DOHH2 (cell line): Measurements from ENCODE around the gene IKZF3.

Experiments
- H3F3A ChIP-seq: fragments of 200-600 bp; sonication (generic), shearing (Covaris generic); 2 replicates; pipeline ENCODE4 v1.6.0; 2016; ENCODE audit warnings: antibody characterized with exemption, mild to moderate bottlenecking; ENCODE audit not compliant: control insufficient read depth, insufficient read depth
- H3K27ac ChIP-seq: fragments of 200-600 bp; sonication (generic); 2 replicates; pipeline ENCODE4 v1.5.1; 2014; ENCODE audit warnings: low read depth, mild to moderate bottlenecking, low read length, moderate library complexity
- H3K27me3 ChIP-seq: fragments of 200-600 bp; sonication (generic); 2 replicates; pipeline ENCODE4 v1.6.1; 2014; ENCODE audit warnings: mild to moderate bottlenecking, low read length, mixed read lengths; ENCODE audit not compliant: control insufficient read depth
- H3K36me3 ChIP-seq: fragments of 200-600 bp; sonication (generic); 2 replicates; pipeline ENCODE4 v1.6.1; 2014; ENCODE audit warnings: mild to moderate bottlenecking, low read length, moderate library complexity, mixed read lengths; ENCODE audit not compliant: control insufficient read depth
- H3K4me1 ChIP-seq: fragments of 200-600 bp; sonication (generic); 2 replicates; pipeline ENCODE4 v1.6.1; 2014; ENCODE audit warnings: mild to moderate bottlenecking, low read length, mixed read lengths; ENCODE audit not compliant: control insufficient read depth
- H3K4me2 ChIP-seq: fragments of 200-600 bp; sonication (generic); 2 replicates; pipeline ENCODE4 v1.6.0; 2014; ENCODE audit warnings: mild to moderate bottlenecking, low read length, moderate library complexity
- H3K4me3 ChIP-seq: fragments of 200-600 bp; sonication (generic); 2 replicates; pipeline ENCODE4 v1.5.1; 2014; ENCODE audit warnings: mild to moderate bottlenecking, low read length, mixed read lengths
- H3K79me2 ChIP-seq: fragments of 200-600 bp; sonication (generic); 2 replicates; pipeline ENCODE4 v1.6.1; 2014; ENCODE audit warnings: mild to moderate bottlenecking, low read length, mixed read lengths; ENCODE audit not compliant: control insufficient read depth
- H3K9me2 ChIP-seq: fragments of 200-600 bp; sonication (generic); replicated peaks from 2 replicates; pipeline ENCODE4 v1.6.1; 2014; ENCODE audit warnings: mild to moderate bottlenecking, low read length, mixed read lengths; ENCODE audit not compliant: control insufficient read depth
- H3K9me3 ChIP-seq: fragments of 200-600 bp; sonication (generic); 2 replicates; pipeline ENCODE4 v1.6.1; 2014; ENCODE audit warnings: antibody characterized with exemption, low read length, mixed read lengths; ENCODE audit not compliant: control insufficient read depth, insufficient read depth
- H4K20me1 ChIP-seq: fragments of 200-600 bp; sonication (generic); 2 replicates; pipeline ENCODE4 v1.6.0; 2014; ENCODE audit warnings: low read depth, mild to moderate bottlenecking, antibody characterized with exemption, low read length, moderate library complexity; ENCODE audit not compliant: control insufficient read depth, insufficient read depth
- CTCF ChIP-seq: fragments of 200-600 bp; sonication (generic); IDR thresholded peaks from one replicate; pipeline ENCODE4 v1.5.1; 2014; ENCODE audit warnings: antibody characterized with exemption, mild to moderate bottlenecking, low read depth, low read length; ENCODE audit not compliant: poor library complexity, severe bottlenecking
- EZH2phosphoT487 ChIP-seq: fragments of 200-600 bp; sonication (generic); IDR thresholded peaks from 2 replicates; pipeline ENCODE4 v1.6.1; 2017; ENCODE audit warnings: borderline replicate concordance, mild to moderate bottlenecking, antibody characterized with exemption, low read length, moderate library complexity, mixed read lengths

Gene IKZF3

GRCh38 chr17:39709998-39710964, 153.8 kb downstream of the IKZF3 start:
- Histone ChIP-seq H4K20me1 (no peaks in the 10 kb centered on the region), H3K4me2 (no peak overlapping the region), H3K27me3 (no peaks in the 10 kb centered on the region), H3K27ac (no peak overlapping the region), H3F3A (no peaks in the 10 kb centered on the region), H3K4me1 (peaks cover 15% of the 10 kb centered on the region), H3K79me2 (no peaks in the 10 kb centered on the region), H3K9me3 (no peaks in the 10 kb centered on the region), H3K9me2 (no peaks in the 10 kb centered on the region), H3K4me3 (no peak overlapping the region), H3K36me3 (no peaks in the 10 kb centered on the region)
- TF ChIP-seq EZH2phosphoT487 (no peak), CTCF (no peak)

- Histone ChIP-seq H3K27me3 (no peaks in the 10 kb centered on the region), H3K4me3 (no peak overlapping the region), H3K36me3 (no peaks in the 10 kb centered on the region), H3K4me1 (peaks cover 15% of the 10 kb centered on the region), H3F3A (no peaks in the 10 kb centered on the region), H3K79me2 (no peaks in the 10 kb centered on the region), H3K27ac (no peak overlapping the region), H3K9me2 (no peaks in the 10 kb centered on the region), H3K9me3 (no peaks in the 10 kb centered on the region), H3K4me2 (no peak overlapping the region), H4K20me1 (no peaks in the 10 kb centered on the region)
- TF ChIP-seq EZH2phosphoT487 = no peak
- TF ChIP-seq CTCF = no peak
These were observed 154.7 kb downstream of the IKZF3 start for GRCh38 chr17:39709319-39709997.
